ENCODE data around the gene ADAT1. TPM values are rescaled to one million over a fixed set of nuclear protein-coding genes. Genes with fewer than 3 reads are reported as not detected.

The ADAT1 gene
- total RNA-seq, 1 experiment from 2014 or later, result 44.2 TPM

- TF ChIP-seq REST (IDR thresholded peaks at IDR 0.05; ENCODE audit: low read depth) (no peak), ZFX (IDR thresholded peaks at IDR 0.05) (no peak), SIN3A (IDR thresholded peaks at IDR 0.05; ENCODE audit: low read depth) (no peak), SP1 (IDR thresholded peaks at IDR 0.05; ENCODE audit: low read depth) (no peak), SRF (IDR thresholded peaks at IDR 0.05; ENCODE audit: low read depth) (no peak), CTCF (IDR thresholded peaks at IDR 0.05 in 2 of 3, conservative IDR thresholded peaks at IDR 0.05 in 1 of 3; ENCODE audit: borderline replicate concordance in 1 of 3, insufficient read depth in 1 of 3, low read depth in 2 of 3, low read length in 2 of 3) (no peak), POLR2AphosphoS5 (IDR thresholded peaks at IDR 0.05; ENCODE audit: low read depth, low read length) (no peak)
Measured at GRCh38 chr16:75558846-75559401, 64.2 kb downstream of the ADAT1 start (continued).

- RAD21 ChIA-PET (ENCODE audit: low non-redundant PET in 1 of 2, low total read pairs in 2 of 2, uncharacterized antibody in 2 of 2, unreplicated experiment in 2 of 2), result no interaction called here
- ATAC-seq (peak; percentile 3; the same call in 1 of the 2 replicates), DNase-seq (ENCODE audit: low read depth, low spot score) (no peak)
- peaks cover 10 to 21% of the 10 kb centered on the region in 2 experiments; a peak in 3 of 4 replicates for H3K4me1 ChIP-seq (ENCODE audit: control insufficient read depth in 1 of 2, insufficient read depth in 2 of 2, low read length in 2 of 2)
- no peaks in the 10 kb centered on the region; a peak in 1 of 4 replicates for H3K36me3 ChIP-seq (ENCODE audit: control insufficient read depth in 1 of 2, insufficient read depth in 2 of 2, low read length in 2 of 2)
- POLR2A ChIA-PET, result interaction anchor here (1.0 to 1.5 kb wide), 2 partner anchors 9 to 39 kb away, joined by 5 read pairs; partner anchors contain the start of gene GABARAPL2
- peak overlapping the region; percentile 88 for H3K4me2 ChIP-seq (ENCODE audit: low read length)
- TF ChIP-seq POLR2A (IDR thresholded peaks at IDR 0.05; ENCODE audit: borderline replicate concordance, extremely low read depth, insufficient read depth, insufficient read length) (peak; percentile 47), EGR1 (IDR thresholded peaks at IDR 0.05; ENCODE audit: low read depth) (no peak; the same call in 1 of the 2 replicates), EZH2 (IDR thresholded peaks at IDR 0.05) (no peak), SIN3A (IDR thresholded peaks at IDR 0.05; ENCODE audit: low read depth) (0 out of 2 replicates have a peak, but pooled peaks have one; percentile 7), EZH2phosphoT487 (IDR thresholded peaks at IDR 0.05; ENCODE audit: borderline replicate concordance) (no peak), SP1 (IDR thresholded peaks at IDR 0.05; ENCODE audit: low read depth) (peak; percentile 2; the same call in 1 of the 2 replicates), POLR2AphosphoS5 (IDR thresholded peaks at IDR 0.05; ENCODE audit: low read depth, low read length) (peak; percentile 69; the same call in 1 of the 2 replicates), CEBPB (IDR thresholded peaks at IDR 0.05; ENCODE audit: low read depth) (no peak), REST (IDR thresholded peaks at IDR 0.05; ENCODE audit: low read depth) (no peak)
- no peaks in the 10 kb centered on the region for H3K9me3 ChIP-seq (ENCODE audit: control insufficient read depth in 1 of 2, insufficient read depth in 1 of 2, low read depth in 1 of 2, low read length in 2 of 2)
- CTCF ChIA-PET, result interaction anchor here (1.0 to 2.5 kb wide), 2 partner anchors 39 to 357 kb away, joined by 3 to 11 read pairs; no protein-coding TSS in a partner anchor
- H3K9me2 ChIP-seq (ENCODE audit: insufficient read depth), result no peaks in the 10 kb centered on the region
- no peak overlapping the region for H2AFZ ChIP-seq (ENCODE audit: low read depth, low read length, poor library complexity, severe bottlenecking)
- H3K79me2 ChIP-seq (ENCODE audit: insufficient read depth, low read length), result no peaks in the 10 kb centered on the region
- H3K27ac ChIP-seq (ENCODE audit: low read depth, low read length), result peak overlapping the region; percentile 34; the same call in 1 of the 2 replicates
- intact Hi-C loops (cut with micrococcal nuclease), result loop anchor here (5.0 kb wide), 1 partner anchor 66 kb away; the partner anchor contains the start of gene ADAT1
- H3K27me3 ChIP-seq (ENCODE audit: insufficient read depth, low read length), result no peaks in the 10 kb centered on the region
- peak overlapping the region; percentile 88 for H3K9ac ChIP-seq (ENCODE audit: low read length)
- no peaks in the 10 kb centered on the region for H4K20me1 ChIP-seq (ENCODE audit: insufficient read depth)
- H3K4me3 ChIP-seq (replicated peaks in 1 of 2; ENCODE audit: low read depth in 1 of 2, low read length in 2 of 2), result peak overlapping the region; percentile 80 to 86
- no TSS peak for BruUV-seq (replicated peaks)
Measured at GRCh38 chr16:75556431-75556950, 66.6 kb downstream of the ADAT1 start.
